CD14-positive monocyte (primary cell): ENCODE results near the gene STAM2. TPM values are rescaled to one million over a fixed set of nuclear protein-coding genes. Genes with fewer than 3 reads are reported as not detected.

Experiments used
- DNase-seq, 3 donors: peaks; one replicate each; pipeline ENCODE4 v3.0.0-alpha.2; 2011 to 2022
- H2AFZ ChIP-seq: 2 replicates; pipeline ENCODE4 v1.6.0; 2012; ENCODE audit warnings: mild to moderate bottlenecking, low read depth, low read length, inconsistent platforms; ENCODE audit not compliant: insufficient read depth, poor library complexity, severe bottlenecking
- H3K27ac ChIP-seq, 2 donors: 1 replicate in 1 of 2; 2 replicates in 1 of 2; pipeline ENCODE4 v1.5.1; 2012 to 2013; ENCODE audit warnings: low read length in 2 of 2, control low read depth in 1 of 2, inconsistent platforms in 1 of 2, low read depth in 1 of 2, mild to moderate bottlenecking in 1 of 2
- H3K27me3 ChIP-seq, 2 donors: one replicate each; pipeline versions ENCODE4 v1.6.0 to v1.6.1; 2011 to 2013; ENCODE audit warnings: low read length in 2 of 2; ENCODE audit not compliant: control insufficient read depth in 2 of 2, insufficient read depth in 2 of 2
- H3K36me3 ChIP-seq, 2 donors: replicated peaks in 1 of 2; 1 replicate in 1 of 2; 2 replicates in 1 of 2; pipeline versions ENCODE4 v1.5.1 to v1.6.1; 2012 to 2013; ENCODE audit warnings: low read length in 2 of 2, control low read depth in 1 of 2, inconsistent platforms in 1 of 2, mild to moderate bottlenecking in 1 of 2; ENCODE audit not compliant: insufficient read depth in 2 of 2, control insufficient read depth in 1 of 2
- H3K4me1 ChIP-seq, 2 donors: 1 replicate in 1 of 2; 2 replicates in 1 of 2; pipeline versions ENCODE4 v1.5.1 to v1.6.1; 2012 to 2013; ENCODE audit warnings: low read length in 2 of 2, control low read depth in 1 of 2, inconsistent platforms in 1 of 2, mild to moderate bottlenecking in 1 of 2, moderate library complexity in 1 of 2; ENCODE audit not compliant: insufficient read depth in 2 of 2, control insufficient read depth in 1 of 2
- H3K4me2 ChIP-seq: replicated peaks from 2 replicates; pipeline ENCODE3; 2012; ENCODE audit warnings: low read length, moderate library complexity, mild to moderate bottlenecking; ENCODE audit not compliant: poor library complexity, severe bottlenecking; ENCODE audit errors: extremely low read depth
- H3K4me3 ChIP-seq, 3 experiments: fragments of 200-600 bp in 1 of 3; sonication (generic) in 1 of 3; replicated peaks in 1 of 3; 1 replicate in 2 of 3; 2 replicates in 1 of 3; pipeline ENCODE4 v1.5.1; 2011 to 2013; ENCODE audit warnings: low read length in 3 of 3, mild to moderate bottlenecking in 3 of 3, control low read depth in 2 of 3, low read depth in 2 of 3, inconsistent platforms in 1 of 3, moderate library complexity in 1 of 3
- H3K79me2 ChIP-seq: 2 replicates; pipeline ENCODE4 v1.6.0; 2012; ENCODE audit warnings: mild to moderate bottlenecking, control low read depth, inconsistent platforms, low read length, moderate library complexity; ENCODE audit not compliant: insufficient read depth
- H3K9ac ChIP-seq: 2 replicates; pipeline ENCODE4 v1.6.0; 2017; ENCODE audit warnings: low read length, mild to moderate bottlenecking; ENCODE audit not compliant: insufficient read depth, poor library complexity, severe bottlenecking
- H3K9me3 ChIP-seq, 2 donors: replicated peaks in 1 of 2; 1 replicate in 1 of 2; 2 replicates in 1 of 2; pipeline versions ENCODE4 v1.5.1 to v1.6.1; 2012 to 2013; ENCODE audit warnings: low read length in 2 of 2, control low read depth in 1 of 2; ENCODE audit not compliant: control insufficient read depth in 1 of 2, insufficient read depth in 1 of 2
- H4K20me1 ChIP-seq: 2 replicates; pipeline ENCODE4 v1.6.0; 2012; ENCODE audit warnings: mild to moderate bottlenecking, low read length, control low read depth, moderate library complexity; ENCODE audit not compliant: insufficient read depth
- H3K27ac Mint-ChIP-seq, 7 donors: one replicate each; pipeline ENCODE4 v1.8.0; 2020; ENCODE audit warnings: mild to moderate bottlenecking in 7 of 7, mixed read lengths in 7 of 7, moderate library complexity in 6 of 7, inconsistent platforms in 2 of 7
- H3K27me3 Mint-ChIP-seq, 3 donors: one replicate each; pipeline ENCODE4 v1.8.0; 2021 to 2022; ENCODE audit warnings: low read depth in 3 of 3, mild to moderate bottlenecking in 3 of 3, mixed read lengths in 3 of 3, moderate library complexity in 3 of 3, inconsistent platforms in 1 of 3
- H3K36me3 Mint-ChIP-seq, 2 donors: one replicate each; pipeline ENCODE4 v1.8.0; 2020; ENCODE audit warnings: mixed read lengths in 2 of 2, inconsistent platforms in 1 of 2, mild to moderate bottlenecking in 1 of 2
- H3K4me1 Mint-ChIP-seq: one replicate; pipeline ENCODE4 v1.8.0; 2020; ENCODE audit warnings: mild to moderate bottlenecking, mixed read lengths
- H3K4me3 Mint-ChIP-seq, 2 donors: one replicate each; pipeline ENCODE4 v1.8.0; 2020; ENCODE audit warnings: mild to moderate bottlenecking in 2 of 2, mixed read lengths in 2 of 2, moderate library complexity in 1 of 2
- H3K9me3 Mint-ChIP-seq, 7 donors: one replicate each; pipeline ENCODE4 v1.8.0; 2020 to 2022; ENCODE audit warnings: mixed read lengths in 7 of 7, mild to moderate bottlenecking in 6 of 7, moderate library complexity in 6 of 7, inconsistent platforms in 2 of 7
- CTCF ChIP-seq: fragments of 200-600 bp; IDR thresholded peaks from one replicate; pipeline ENCODE4 v1.8.0; 2022; ENCODE audit warnings: antibody characterized with exemption, mild to moderate bottlenecking
- whole genome bisulfite sequencing: methylation state at CpG from one replicate; pipeline ENCODE4 v1.1.5; 2013; ENCODE audit warnings: missing lambda C conversion rate; ENCODE audit not compliant: insufficient coverage; 5-methylcytosine and 5-hydroxymethylcytosine counted together
- intact Hi-C, 2 donors: fragments of 100-400 bp; cut with micrococcal nuclease; formaldehyde crosslinking; loops; one replicate each; pipeline versions ENCODE4 v1.15.0 to v1.15.1; 2023
- polyA plus RNA-seq, 3 donors: library from polyadenylated mRNA; depleted of rRNA in 1 of 3; unstranded in 2 of 3; stranded (reverse) in 1 of 3; fragments of 300-500 nt in 2 of 3; fragments of >200 nt in 1 of 3; fragmentation: Illumina TruSeq in 2 of 3; gene quantifications; 1 replicate in 2 of 3; 2 replicates in 1 of 3; pipeline ENCODE4 v1.2.3, GENCODE V29; 2012 to 2021

The STAM2 gene
- polyA plus RNA-seq, 3 donors: 6.9 to 12.6 (median 8.2) TPM

- Histone ChIP-seq H3K9ac (no peak overlapping the region), H3K4me3 (no peak overlapping the region), H3K27ac (no peak overlapping the region), H3K4me2 (no peak overlapping the region), H4K20me1 (no peaks in the 10 kb centered on the region), H3K4me1 (no peaks in the 10 kb centered on the region), H2AFZ (no peak overlapping the region), H3K9me3 (no peaks in the 10 kb centered on the region), H3K79me2 (no peaks in the 10 kb centered on the region), H3K36me3 (no peaks in the 10 kb centered on the region), H3K27me3 (no peaks in the 10 kb centered on the region)
- no peak for DNase-seq
- Mint-ChIP-seq H3K4me3 (no peak overlapping the region), H3K27ac (no peak overlapping the region), H3K9me3 (peaks cover 0 to 1% (median 0%) of the 10 kb centered on the region in 7 donors), H3K4me1 (peaks cover 7% of the 10 kb centered on the region), H3K36me3 (no peaks in the 10 kb centered on the region), H3K27me3 (peaks cover 1 to 3% (median 3%) of the 10 kb centered on the region in 3 donors)
- intact Hi-C loops: no loop called here
- whole genome bisulfite sequencing: 16% methylated on average over 4 of the region's 7 CpGs
- TF ChIP-seq CTCF: no peak
Observed at GRCh38 chr2:152222975-152223637, 47.5 kb upstream of the STAM2 start.

- TF ChIP-seq CTCF: no peak
- H3K4me3 Mint-ChIP-seq: no peak overlapping the region
- no peaks in the 10 kb centered on the region for H3K9me3 Mint-ChIP-seq
- Histone ChIP-seq H3K4me2 (no peak overlapping the region), H3K9me3 (no peaks in the 10 kb centered on the region), H3K4me3 (no peak overlapping the region), H3K27me3 (no peaks in the 10 kb centered on the region), H3K27ac (no peak overlapping the region), H2AFZ (no peak overlapping the region), H3K79me2 (no peaks in the 10 kb centered on the region), H3K4me1 (no peaks in the 10 kb centered on the region), H3K9ac (no peak overlapping the region), H3K36me3 (no peaks in the 10 kb centered on the region), H4K20me1 (no peaks in the 10 kb centered on the region)
- H3K36me3 Mint-ChIP-seq: no peaks in the 10 kb centered on the region
- intact Hi-C loops: no loop called here
- peaks cover 7% of the 10 kb centered on the region for H3K4me1 Mint-ChIP-seq
- peaks cover 0 to 3% (median 3%) of the 10 kb centered on the region in 3 donors for H3K27me3 Mint-ChIP-seq
- H3K27ac Mint-ChIP-seq: no peak overlapping the region
- no CpG with 5 or more reads among the region's 3 CpGs for WGBS
- no peak for DNase-seq
Observed at GRCh38 chr2:152221839-152222238, 46.3 kb upstream of the STAM2 start.
